ENCODE data around the gene LGALS7B. TPM values are rescaled to one million over a fixed set of nuclear protein-coding genes. Genes with fewer than 3 reads are reported as not detected.

The LGALS7B gene
- total RNA-seq, 1 experiment from 2014 or later: 2.4 TPM

- Histone ChIP-seq H3K36me3 (ENCODE audit: control insufficient read depth in 1 of 2, insufficient read depth in 2 of 2, low read length in 2 of 2) (peaks cover 59 to 71% of the 10 kb centered on the region in 2 experiments), H4K20me1 (ENCODE audit: insufficient read depth) (peaks cover 19% of the 10 kb centered on the region; the same call in 1 of the 2 replicates), H3K27ac (ENCODE audit: low read depth, low read length) (peak overlapping the region; percentile 15), H3K4me1 (ENCODE audit: control insufficient read depth in 1 of 2, insufficient read depth in 2 of 2, low read length in 2 of 2) (peaks cover 0 to 26% of the 10 kb centered on the region in 2 experiments; a peak in 2 of 4 replicates), H3K9ac (ENCODE audit: low read length) (peak overlapping the region; percentile 31), H3K27me3 (ENCODE audit: insufficient read depth, low read length) (no peaks in the 10 kb centered on the region), H3K9me2 (ENCODE audit: insufficient read depth) (no peaks in the 10 kb centered on the region), H3K4me2 (ENCODE audit: low read length) (peak overlapping the region; percentile 23; the same call in 1 of the 2 replicates), H3K9me3 (ENCODE audit: control insufficient read depth in 1 of 2, insufficient read depth in 1 of 2, low read depth in 1 of 2, low read length in 2 of 2) (no peaks in the 10 kb centered on the region), H2AFZ (ENCODE audit: low read depth, low read length, poor library complexity, severe bottlenecking) (no peak overlapping the region), H3K4me3 (replicated peaks in 1 of 2; ENCODE audit: low read depth in 1 of 2, low read length in 2 of 2) (no peak overlapping the region), H3K79me2 (ENCODE audit: insufficient read depth, low read length) (peaks cover 38% of the 10 kb centered on the region)
- ChIA-PET POLR2A (interaction anchor here (2.4 to 3.0 kb wide), 2 partner anchors 10 to 16 kb away, joined by 10 to 16 read pairs; no protein-coding TSS in a partner anchor), RAD21 (ENCODE audit: low non-redundant PET in 1 of 2, low total read pairs in 2 of 2, uncharacterized antibody in 2 of 2, unreplicated experiment in 2 of 2) (no interaction called here), CTCF (interaction anchor here (0.9 to 1.4 kb wide), 3 partner anchors 69 to 436 kb away, joined by 3 to 4 read pairs (median 4); partner anchors contain the start of gene FAM98C)
- ATAC-seq (peak; percentile 50), DNase-seq (ENCODE audit: low read depth, low spot score) (peak; percentile 46)
- BruUV-seq (replicated peaks): no TSS peak
- intact Hi-C loops (cut with micrococcal nuclease): no loop called here
- TF ChIP-seq ZFX (IDR thresholded peaks at IDR 0.05) (no peak), RAD21 (IDR thresholded peaks at IDR 0.05; ENCODE audit: low read depth) (peak; percentile 58), SRF (IDR thresholded peaks at IDR 0.05; ENCODE audit: low read depth) (no peak), EZH2 (IDR thresholded peaks at IDR 0.05) (no peak), EZH2phosphoT487 (IDR thresholded peaks at IDR 0.05; ENCODE audit: borderline replicate concordance) (no peak), EGR1 (IDR thresholded peaks at IDR 0.05; ENCODE audit: low read depth) (no peak), ELF1 (IDR thresholded peaks at IDR 0.05; ENCODE audit: borderline replicate concordance, low read depth) (no peak), ZBTB33 (IDR thresholded peaks at IDR 0.05; ENCODE audit: extremely low read depth, insufficient replicate concordance, low read length) (no peak), CBX3 (IDR thresholded peaks at IDR 0.05; ENCODE audit: low read depth) (no peak), SP1 (IDR thresholded peaks at IDR 0.05; ENCODE audit: low read depth) (peak; percentile 44; the same call in 1 of the 2 replicates), POLR2AphosphoS5 (IDR thresholded peaks at IDR 0.05; ENCODE audit: low read depth, low read length) (peak; percentile 44; the same call in 1 of the 2 replicates), JUND (IDR thresholded peaks at IDR 0.05) (peak; percentile 68; the same call in 1 of the 2 replicates), FOSL1 (IDR thresholded peaks at IDR 0.05; ENCODE audit: low read depth) (peak; percentile 62), CEBPB (IDR thresholded peaks at IDR 0.05; ENCODE audit: low read depth) (no peak), ZNF274 (IDR thresholded peaks at IDR 0.05; ENCODE audit: low read depth, low read length) (no peak), YY1 (IDR thresholded peaks at IDR 0.05; ENCODE audit: extremely low read depth, insufficient replicate concordance, low read depth, low read length) (no peak)
- TF ChIP-seq, protein P1, sequence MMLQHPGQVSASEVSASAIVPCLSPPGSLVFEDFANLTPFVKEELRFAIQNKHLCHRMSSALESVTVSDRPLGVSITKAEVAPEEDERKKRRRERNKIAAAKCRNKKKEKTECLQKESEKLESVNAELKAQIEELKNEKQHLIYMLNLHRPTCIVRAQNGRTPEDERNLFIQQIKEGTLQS (IDR thresholded peaks at IDR 0.05): no peak
- TF ChIP-seq, protein P2, sequence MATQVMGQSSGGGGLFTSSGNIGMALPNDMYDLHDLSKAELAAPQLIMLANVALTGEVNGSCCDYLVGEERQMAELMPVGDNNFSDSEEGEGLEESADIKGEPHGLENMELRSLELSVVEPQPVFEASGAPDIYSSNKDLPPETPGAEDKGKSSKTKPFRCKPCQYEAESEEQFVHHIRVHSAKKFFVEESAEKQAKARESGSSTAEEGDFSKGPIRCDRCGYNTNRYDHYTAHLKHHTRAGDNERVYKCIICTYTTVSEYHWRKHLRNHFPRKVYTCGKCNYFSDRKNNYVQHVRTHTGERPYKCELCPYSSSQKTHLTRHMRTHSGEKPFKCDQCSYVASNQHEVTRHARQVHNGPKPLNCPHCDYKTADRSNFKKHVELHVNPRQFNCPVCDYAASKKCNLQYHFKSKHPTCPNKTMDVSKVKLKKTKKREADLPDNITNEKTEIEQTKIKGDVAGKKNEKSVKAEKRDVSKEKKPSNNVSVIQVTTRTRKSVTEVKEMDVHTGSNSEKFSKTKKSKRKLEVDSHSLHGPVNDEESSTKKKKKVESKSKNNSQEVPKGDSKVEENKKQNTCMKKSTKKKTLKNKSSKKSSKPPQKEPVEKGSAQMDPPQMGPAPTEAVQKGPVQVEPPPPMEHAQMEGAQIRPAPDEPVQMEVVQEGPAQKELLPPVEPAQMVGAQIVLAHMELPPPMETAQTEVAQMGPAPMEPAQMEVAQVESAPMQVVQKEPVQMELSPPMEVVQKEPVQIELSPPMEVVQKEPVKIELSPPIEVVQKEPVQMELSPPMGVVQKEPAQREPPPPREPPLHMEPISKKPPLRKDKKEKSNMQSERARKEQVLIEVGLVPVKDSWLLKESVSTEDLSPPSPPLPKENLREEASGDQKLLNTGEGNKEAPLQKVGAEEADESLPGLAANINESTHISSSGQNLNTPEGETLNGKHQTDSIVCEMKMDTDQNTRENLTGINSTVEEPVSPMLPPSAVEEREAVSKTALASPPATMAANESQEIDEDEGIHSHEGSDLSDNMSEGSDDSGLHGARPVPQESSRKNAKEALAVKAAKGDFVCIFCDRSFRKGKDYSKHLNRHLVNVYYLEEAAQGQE (IDR thresholded peaks at IDR 0.05; ENCODE audit: low read depth): no peak
- TF ChIP-seq, protein P3, sequence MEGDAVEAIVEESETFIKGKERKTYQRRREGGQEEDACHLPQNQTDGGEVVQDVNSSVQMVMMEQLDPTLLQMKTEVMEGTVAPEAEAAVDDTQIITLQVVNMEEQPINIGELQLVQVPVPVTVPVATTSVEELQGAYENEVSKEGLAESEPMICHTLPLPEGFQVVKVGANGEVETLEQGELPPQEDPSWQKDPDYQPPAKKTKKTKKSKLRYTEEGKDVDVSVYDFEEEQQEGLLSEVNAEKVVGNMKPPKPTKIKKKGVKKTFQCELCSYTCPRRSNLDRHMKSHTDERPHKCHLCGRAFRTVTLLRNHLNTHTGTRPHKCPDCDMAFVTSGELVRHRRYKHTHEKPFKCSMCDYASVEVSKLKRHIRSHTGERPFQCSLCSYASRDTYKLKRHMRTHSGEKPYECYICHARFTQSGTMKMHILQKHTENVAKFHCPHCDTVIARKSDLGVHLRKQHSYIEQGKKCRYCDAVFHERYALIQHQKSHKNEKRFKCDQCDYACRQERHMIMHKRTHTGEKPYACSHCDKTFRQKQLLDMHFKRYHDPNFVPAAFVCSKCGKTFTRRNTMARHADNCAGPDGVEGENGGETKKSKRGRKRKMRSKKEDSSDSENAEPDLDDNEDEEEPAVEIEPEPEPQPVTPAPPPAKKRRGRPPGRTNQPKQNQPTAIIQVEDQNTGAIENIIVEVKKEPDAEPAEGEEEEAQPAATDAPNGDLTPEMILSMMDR (IDR thresholded peaks at IDR 0.05 in 2 of 3, conservative IDR thresholded peaks at IDR 0.05 in 1 of 3; ENCODE audit: borderline replicate concordance in 1 of 3, insufficient read depth in 1 of 3, low read depth in 2 of 3, low read length in 2 of 3): 0 out of 6 replicates have a peak, but pooled peaks of 1 of the 3 experiments have one; percentile 9
Measured at GRCh38 chr19:38838208-38838985, 49.4 kb downstream of the LGALS7B start.
